ENCODE data around the gene TXNDC11.

The TXNDC11 gene

GRCh38 chr16:11742536-11743307 is at the start of gene TXNDC11:
TXNDC11 (minus strand) TSS chr16:11742857; CDS start chr16:11742730, 127 bp downstream.
- no peak for TF ChIP-seq CTCF (IDR thresholded peaks at IDR 0.05)

GRCh38 chr16:11791144-11791828 is 48.6 kb upstream of the TXNDC11 start:
- no peak for TF ChIP-seq CTCF (IDR thresholded peaks at IDR 0.05)

GRCh38 chr16:11788914-11789313 is 46.3 kb upstream of the TXNDC11 start:
- no peak for TF ChIP-seq CTCF (IDR thresholded peaks at IDR 0.05)

- no peak for TF ChIP-seq CTCF (IDR thresholded peaks at IDR 0.05)
These were observed 41.3 kb upstream of the TXNDC11 start for GRCh38 chr16:11784038-11784369.

- TF ChIP-seq CTCF (IDR thresholded peaks at IDR 0.05), result no peak
These were observed 40.8 kb upstream of the TXNDC11 start for GRCh38 chr16:11783319-11784037.

- no peak for TF ChIP-seq CTCF (IDR thresholded peaks at IDR 0.05)
These were observed 39.1 kb upstream of the TXNDC11 start for GRCh38 chr16:11781773-11782172.

GRCh38 chr16:11780991-11781680 is 38.5 kb upstream of the TXNDC11 start:
- TF ChIP-seq CTCF (IDR thresholded peaks at IDR 0.05), result no peak

Measured in LNCAP (cell line).